ENCODE results near the gene BICC1.

DNA sequence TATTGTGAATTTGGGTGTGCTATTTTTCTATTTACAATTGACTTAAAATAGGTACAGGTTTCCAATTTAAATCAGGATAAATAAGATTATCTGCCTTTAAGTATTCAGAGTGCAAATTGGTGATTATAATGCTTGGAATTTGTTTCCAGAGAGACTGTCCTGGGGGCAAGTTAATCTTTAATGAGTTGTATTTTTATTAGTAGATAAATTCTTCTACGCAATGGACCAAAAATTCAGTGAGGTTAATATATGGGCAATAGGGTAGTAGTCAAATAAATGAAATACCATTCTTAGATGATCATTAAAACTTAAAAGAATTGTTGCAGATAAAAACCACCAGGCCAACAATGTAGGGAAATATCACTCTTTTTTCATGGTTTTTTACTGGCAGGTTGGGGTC lies 3.4 kb downstream of the BICC1 start:
- TF ChIP-seq CTCF (IDR thresholded peaks at IDR 0.05 in 2 of 3, conservative IDR thresholded peaks at IDR 0.05 in 1 of 3; ENCODE audit: borderline replicate concordance in 1 of 3, insufficient read depth in 1 of 3, low read depth in 2 of 3, low read length in 2 of 3) (no peak), EGR1 (IDR thresholded peaks at IDR 0.05; ENCODE audit: low read depth) (no peak), ZFX (IDR thresholded peaks at IDR 0.05) (no peak), SRF (IDR thresholded peaks at IDR 0.05; ENCODE audit: low read depth) (no peak), ZNF274 (IDR thresholded peaks at IDR 0.05; ENCODE audit: low read depth, low read length) (no peak), RAD21 (IDR thresholded peaks at IDR 0.05; ENCODE audit: low read depth) (no peak), POLR2A (IDR thresholded peaks at IDR 0.05; ENCODE audit: borderline replicate concordance, extremely low read depth, insufficient read depth, insufficient read length) (no peak), FOSL1 (IDR thresholded peaks at IDR 0.05; ENCODE audit: low read depth) (no peak), EZH2 (IDR thresholded peaks at IDR 0.05) (no peak)
- TF ChIP-seq, protein P1, sequence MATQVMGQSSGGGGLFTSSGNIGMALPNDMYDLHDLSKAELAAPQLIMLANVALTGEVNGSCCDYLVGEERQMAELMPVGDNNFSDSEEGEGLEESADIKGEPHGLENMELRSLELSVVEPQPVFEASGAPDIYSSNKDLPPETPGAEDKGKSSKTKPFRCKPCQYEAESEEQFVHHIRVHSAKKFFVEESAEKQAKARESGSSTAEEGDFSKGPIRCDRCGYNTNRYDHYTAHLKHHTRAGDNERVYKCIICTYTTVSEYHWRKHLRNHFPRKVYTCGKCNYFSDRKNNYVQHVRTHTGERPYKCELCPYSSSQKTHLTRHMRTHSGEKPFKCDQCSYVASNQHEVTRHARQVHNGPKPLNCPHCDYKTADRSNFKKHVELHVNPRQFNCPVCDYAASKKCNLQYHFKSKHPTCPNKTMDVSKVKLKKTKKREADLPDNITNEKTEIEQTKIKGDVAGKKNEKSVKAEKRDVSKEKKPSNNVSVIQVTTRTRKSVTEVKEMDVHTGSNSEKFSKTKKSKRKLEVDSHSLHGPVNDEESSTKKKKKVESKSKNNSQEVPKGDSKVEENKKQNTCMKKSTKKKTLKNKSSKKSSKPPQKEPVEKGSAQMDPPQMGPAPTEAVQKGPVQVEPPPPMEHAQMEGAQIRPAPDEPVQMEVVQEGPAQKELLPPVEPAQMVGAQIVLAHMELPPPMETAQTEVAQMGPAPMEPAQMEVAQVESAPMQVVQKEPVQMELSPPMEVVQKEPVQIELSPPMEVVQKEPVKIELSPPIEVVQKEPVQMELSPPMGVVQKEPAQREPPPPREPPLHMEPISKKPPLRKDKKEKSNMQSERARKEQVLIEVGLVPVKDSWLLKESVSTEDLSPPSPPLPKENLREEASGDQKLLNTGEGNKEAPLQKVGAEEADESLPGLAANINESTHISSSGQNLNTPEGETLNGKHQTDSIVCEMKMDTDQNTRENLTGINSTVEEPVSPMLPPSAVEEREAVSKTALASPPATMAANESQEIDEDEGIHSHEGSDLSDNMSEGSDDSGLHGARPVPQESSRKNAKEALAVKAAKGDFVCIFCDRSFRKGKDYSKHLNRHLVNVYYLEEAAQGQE (IDR thresholded peaks at IDR 0.05; ENCODE audit: low read depth), result no peak
- TF ChIP-seq, protein P2, sequence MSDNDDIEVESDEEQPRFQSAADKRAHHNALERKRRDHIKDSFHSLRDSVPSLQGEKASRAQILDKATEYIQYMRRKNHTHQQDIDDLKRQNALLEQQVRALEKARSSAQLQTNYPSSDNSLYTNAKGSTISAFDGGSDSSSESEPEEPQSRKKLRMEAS (IDR thresholded peaks at IDR 0.05), result no peak
